Measurements from ENCODE around the gene CFAP70. TPM values are rescaled to one million over a fixed set of nuclear protein-coding genes. Genes with fewer than 3 reads are reported as not detected.

CFAP70 gene
- total RNA-seq, 1 donor from 2014 or later, result 1.7 TPM

DNA sequence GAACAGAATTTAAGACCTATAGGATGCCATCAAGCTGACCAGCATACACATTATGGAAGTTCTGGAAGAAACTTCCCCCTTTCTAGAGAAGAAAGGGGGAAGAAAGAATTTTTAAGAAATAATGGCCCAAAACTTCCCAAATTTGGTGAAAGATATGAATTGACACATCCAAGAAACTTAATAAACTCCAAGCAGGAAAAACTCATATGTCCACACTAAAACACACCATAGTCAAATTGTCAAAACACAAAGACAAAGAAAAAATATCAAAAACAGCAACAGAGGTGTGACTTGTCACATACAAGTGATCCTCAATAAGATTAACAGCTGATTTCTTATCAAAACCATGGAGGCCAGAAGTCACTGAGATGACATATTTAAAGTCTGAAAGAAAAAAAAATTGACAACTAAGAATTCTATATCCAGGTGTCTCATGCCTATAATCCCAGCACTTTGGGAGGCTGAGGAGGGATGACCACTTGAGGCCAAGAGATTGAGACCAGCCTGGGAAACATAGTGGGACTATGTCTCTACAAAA, 52.4 kb downstream of the CFAP70 start:
- no peak overlapping the region for H3K4me3 Mint-ChIP-seq (ENCODE audit: unreplicated experiment)
- TF ChIP-seq, protein P1, sequence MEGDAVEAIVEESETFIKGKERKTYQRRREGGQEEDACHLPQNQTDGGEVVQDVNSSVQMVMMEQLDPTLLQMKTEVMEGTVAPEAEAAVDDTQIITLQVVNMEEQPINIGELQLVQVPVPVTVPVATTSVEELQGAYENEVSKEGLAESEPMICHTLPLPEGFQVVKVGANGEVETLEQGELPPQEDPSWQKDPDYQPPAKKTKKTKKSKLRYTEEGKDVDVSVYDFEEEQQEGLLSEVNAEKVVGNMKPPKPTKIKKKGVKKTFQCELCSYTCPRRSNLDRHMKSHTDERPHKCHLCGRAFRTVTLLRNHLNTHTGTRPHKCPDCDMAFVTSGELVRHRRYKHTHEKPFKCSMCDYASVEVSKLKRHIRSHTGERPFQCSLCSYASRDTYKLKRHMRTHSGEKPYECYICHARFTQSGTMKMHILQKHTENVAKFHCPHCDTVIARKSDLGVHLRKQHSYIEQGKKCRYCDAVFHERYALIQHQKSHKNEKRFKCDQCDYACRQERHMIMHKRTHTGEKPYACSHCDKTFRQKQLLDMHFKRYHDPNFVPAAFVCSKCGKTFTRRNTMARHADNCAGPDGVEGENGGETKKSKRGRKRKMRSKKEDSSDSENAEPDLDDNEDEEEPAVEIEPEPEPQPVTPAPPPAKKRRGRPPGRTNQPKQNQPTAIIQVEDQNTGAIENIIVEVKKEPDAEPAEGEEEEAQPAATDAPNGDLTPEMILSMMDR (IDR thresholded peaks at IDR 0.05; ENCODE audit: unreplicated experiment), result no peak
- H3K4me1 Mint-ChIP-seq (ENCODE audit: unreplicated experiment), result no peaks in the 10 kb centered on the region
- no peak for DNase-seq (ENCODE audit: low spot score)
- H3K27me3 Mint-ChIP-seq (ENCODE audit: unreplicated experiment), result no peaks in the 10 kb centered on the region
- no peaks in the 10 kb centered on the region for H3K36me3 Mint-ChIP-seq (ENCODE audit: low read depth, unreplicated experiment)
- no peaks in the 10 kb centered on the region for H3K9me3 Mint-ChIP-seq (ENCODE audit: unreplicated experiment)
- H3K27ac Mint-ChIP-seq (ENCODE audit: unreplicated experiment), result no peak overlapping the region

DNA sequence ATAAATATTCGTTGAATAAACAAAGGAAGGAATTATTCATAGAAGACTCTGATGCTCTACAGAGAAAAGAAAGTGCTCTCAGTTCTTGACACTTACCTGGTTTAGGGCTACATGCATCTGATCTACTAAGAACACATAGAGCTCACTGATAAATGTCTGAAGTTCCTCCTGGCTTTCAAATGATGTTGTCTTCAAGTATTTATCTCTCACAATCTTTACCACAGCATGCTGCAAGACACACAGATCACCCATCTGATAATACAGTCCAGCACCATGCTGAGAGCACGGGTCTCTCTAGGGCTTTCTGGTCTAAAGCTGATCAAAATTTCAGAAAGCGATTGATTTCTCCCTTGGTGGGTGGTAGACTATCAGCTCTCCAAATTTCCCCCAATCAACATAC, 61.7 kb downstream of the CFAP70 start:
- DNase-seq (ENCODE audit: low spot score), result no peak
- Mint-ChIP-seq H3K4me3 (ENCODE audit: unreplicated experiment) (no peak overlapping the region), H3K27me3 (ENCODE audit: unreplicated experiment) (no peaks in the 10 kb centered on the region), H3K27ac (ENCODE audit: unreplicated experiment) (no peak overlapping the region), H3K9me3 (ENCODE audit: unreplicated experiment) (no peaks in the 10 kb centered on the region), H3K36me3 (ENCODE audit: low read depth, unreplicated experiment) (no peaks in the 10 kb centered on the region), H3K4me1 (ENCODE audit: unreplicated experiment) (no peaks in the 10 kb centered on the region)
- TF ChIP-seq, protein P1 (IDR thresholded peaks at IDR 0.05; ENCODE audit: unreplicated experiment), result no peak

DNA sequence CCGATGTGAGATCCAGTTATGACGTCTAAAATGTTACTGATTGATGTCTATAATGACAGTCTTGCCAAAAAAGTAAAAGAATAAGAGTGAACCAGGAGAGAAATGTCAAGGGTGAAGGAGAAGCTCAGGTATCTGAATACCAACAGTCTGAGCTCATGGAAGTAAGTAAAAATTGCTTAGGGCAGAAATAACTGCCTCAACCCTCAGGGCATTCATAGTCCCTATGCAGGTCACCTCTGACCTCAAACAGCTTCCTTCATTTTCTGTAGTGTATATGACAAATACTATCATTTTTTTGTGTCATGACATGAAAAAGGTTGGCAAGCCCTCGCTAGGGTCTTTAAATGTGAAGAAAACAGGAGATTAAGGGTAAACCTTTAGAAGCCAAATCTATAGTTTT, 65.2 kb downstream of the CFAP70 start:
- Mint-ChIP-seq H3K4me3 (ENCODE audit: unreplicated experiment) (no peak overlapping the region), H3K27ac (ENCODE audit: unreplicated experiment) (no peak overlapping the region), H3K9me3 (ENCODE audit: unreplicated experiment) (no peaks in the 10 kb centered on the region), H3K36me3 (ENCODE audit: low read depth, unreplicated experiment) (no peaks in the 10 kb centered on the region), H3K27me3 (ENCODE audit: unreplicated experiment) (no peaks in the 10 kb centered on the region), H3K4me1 (ENCODE audit: unreplicated experiment) (no peaks in the 10 kb centered on the region)
- TF ChIP-seq, protein P1 (IDR thresholded peaks at IDR 0.05; ENCODE audit: unreplicated experiment), result no peak
- no peak for DNase-seq (ENCODE audit: low spot score)

DNA sequence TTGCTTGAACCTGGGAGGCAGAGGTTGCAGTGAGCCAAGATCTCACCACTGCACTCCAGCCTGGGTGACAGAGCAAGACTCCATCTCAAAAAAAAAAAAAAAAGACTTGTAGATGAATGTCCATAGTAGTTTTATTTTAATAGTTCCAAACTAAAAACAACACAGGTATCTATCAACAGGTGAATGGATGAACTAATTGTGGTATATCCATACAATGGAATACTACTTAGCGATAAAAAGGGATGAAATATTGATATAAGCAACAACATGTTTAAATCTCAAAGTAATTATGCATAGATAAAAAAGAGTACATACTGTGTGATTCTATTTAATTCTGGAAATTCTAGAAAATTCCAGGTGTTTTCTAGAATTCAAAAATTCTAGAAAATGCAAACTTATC, 68.7 kb downstream of the CFAP70 start:
- no peak overlapping the region for H3K4me3 Mint-ChIP-seq (ENCODE audit: unreplicated experiment)
- H3K36me3 Mint-ChIP-seq (ENCODE audit: low read depth, unreplicated experiment), result no peaks in the 10 kb centered on the region
- DNase-seq (ENCODE audit: low spot score), result no peak
- H3K27ac Mint-ChIP-seq (ENCODE audit: unreplicated experiment), result no peak overlapping the region
- H3K27me3 Mint-ChIP-seq (ENCODE audit: unreplicated experiment), result no peaks in the 10 kb centered on the region
- TF ChIP-seq, protein P1 (IDR thresholded peaks at IDR 0.05; ENCODE audit: unreplicated experiment), result no peak
- peaks cover 3% of the 10 kb centered on the region for H3K9me3 Mint-ChIP-seq (ENCODE audit: unreplicated experiment)
- no peaks in the 10 kb centered on the region for H3K4me1 Mint-ChIP-seq (ENCODE audit: unreplicated experiment)

DNA sequence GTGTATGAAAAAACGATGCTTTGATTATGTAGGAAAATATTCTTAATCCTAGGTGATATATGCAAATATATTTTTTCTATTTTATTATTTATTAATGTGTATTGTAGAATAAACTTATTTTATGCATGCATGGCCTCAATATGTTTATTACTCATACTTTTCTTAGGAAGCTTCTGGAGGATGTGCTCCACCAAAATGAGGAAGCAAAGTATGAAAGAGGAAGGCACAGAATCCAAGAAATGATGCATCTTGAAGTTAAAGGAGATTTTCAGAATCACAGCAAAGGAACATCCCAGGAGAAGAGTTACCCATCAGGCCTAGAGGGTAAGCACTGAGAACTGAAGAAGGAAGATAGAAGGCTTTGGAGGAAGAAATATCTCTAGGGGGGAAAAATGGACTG, 71.2 kb downstream of the CFAP70 start:
- Mint-ChIP-seq H3K9me3 (ENCODE audit: unreplicated experiment) (peaks cover 3% of the 10 kb centered on the region), H3K4me1 (ENCODE audit: unreplicated experiment) (no peaks in the 10 kb centered on the region), H3K36me3 (ENCODE audit: low read depth, unreplicated experiment) (no peaks in the 10 kb centered on the region), H3K27ac (ENCODE audit: unreplicated experiment) (no peak overlapping the region), H3K4me3 (ENCODE audit: unreplicated experiment) (no peak overlapping the region), H3K27me3 (ENCODE audit: unreplicated experiment) (no peaks in the 10 kb centered on the region)
- TF ChIP-seq, protein P1 (IDR thresholded peaks at IDR 0.05; ENCODE audit: unreplicated experiment), result no peak
- DNase-seq (ENCODE audit: low spot score), result no peak

Data from endothelial cell (in vitro differentiated cells).